GM12865 (cell line): Measurements from ENCODE around the gene TANGO2.
A peak's percentile ranks its signal among the peaks of the same experiment; 100 is the strongest.

Experiments used
- DNase-seq: peaks from one replicate; pipeline ENCODE4 v3.0.0; 2010; ENCODE audit warnings: low read depth
- H3K4me3 ChIP-seq: 2 replicates; pipeline ENCODE4 v1.5.1; 2011; ENCODE audit warnings: mild to moderate bottlenecking, low read depth, low read length, control low read depth
- CTCF ChIP-seq: IDR thresholded peaks from 2 replicates; pipeline ENCODE4 v1.5.1; 2011; ENCODE audit warnings: low read length, control low read depth, low read depth, inconsistent platforms; ENCODE audit not compliant: insufficient read depth; ENCODE audit errors: missing control alignments

The TANGO2 gene

GRCh38 chr22:20010307-20011122, 10.4 kb upstream of the TANGO2 start:
- no peak for TF ChIP-seq CTCF
- DNase-seq = no peak
- no peak overlapping the region for H3K4me3 ChIP-seq

DNA sequence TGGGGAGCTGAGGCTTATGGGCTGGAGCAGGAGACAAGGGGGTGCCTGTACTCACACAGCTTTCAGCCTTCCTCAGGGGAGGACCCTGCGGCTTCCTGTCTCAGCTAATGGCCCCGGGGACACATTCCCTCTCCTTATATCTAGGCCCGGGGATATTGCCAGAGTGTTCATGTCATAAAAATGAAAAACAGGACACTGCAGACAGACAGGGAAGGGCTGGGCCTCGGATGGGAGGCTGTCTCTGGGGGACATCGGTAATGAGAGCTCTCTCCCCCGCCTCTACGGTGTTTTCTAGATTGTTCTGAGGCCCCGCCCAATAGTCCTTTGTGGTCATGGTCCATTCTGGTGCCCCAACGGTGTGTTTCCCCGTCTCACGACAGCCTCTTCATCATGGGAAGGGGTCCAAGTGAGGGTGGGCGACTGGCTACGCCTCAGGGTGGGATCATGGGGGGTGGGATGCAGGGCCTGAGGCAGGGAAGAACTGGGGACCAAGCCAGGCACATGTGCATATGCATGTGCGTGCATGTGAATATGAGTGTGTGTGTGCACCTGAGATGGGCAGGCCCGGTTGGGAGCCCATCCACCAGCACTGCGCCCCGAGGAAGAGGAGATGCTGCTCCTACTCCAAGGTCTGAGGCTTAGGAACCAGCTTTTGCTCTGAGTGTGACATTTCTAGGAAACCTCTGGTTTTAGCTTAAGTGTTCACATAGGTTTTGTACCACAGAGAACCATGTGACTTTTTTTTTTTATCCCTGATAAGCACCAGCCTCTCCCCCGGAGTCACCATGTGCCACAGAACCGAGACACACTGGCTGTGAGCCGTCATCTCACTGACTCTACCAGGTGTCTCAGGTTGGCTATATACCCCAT, 9.6 kb upstream of the TANGO2 start:
- no peak for TF ChIP-seq CTCF
- DNase-seq = no peak
- H3K4me3 ChIP-seq = no peak overlapping the region

DNA sequence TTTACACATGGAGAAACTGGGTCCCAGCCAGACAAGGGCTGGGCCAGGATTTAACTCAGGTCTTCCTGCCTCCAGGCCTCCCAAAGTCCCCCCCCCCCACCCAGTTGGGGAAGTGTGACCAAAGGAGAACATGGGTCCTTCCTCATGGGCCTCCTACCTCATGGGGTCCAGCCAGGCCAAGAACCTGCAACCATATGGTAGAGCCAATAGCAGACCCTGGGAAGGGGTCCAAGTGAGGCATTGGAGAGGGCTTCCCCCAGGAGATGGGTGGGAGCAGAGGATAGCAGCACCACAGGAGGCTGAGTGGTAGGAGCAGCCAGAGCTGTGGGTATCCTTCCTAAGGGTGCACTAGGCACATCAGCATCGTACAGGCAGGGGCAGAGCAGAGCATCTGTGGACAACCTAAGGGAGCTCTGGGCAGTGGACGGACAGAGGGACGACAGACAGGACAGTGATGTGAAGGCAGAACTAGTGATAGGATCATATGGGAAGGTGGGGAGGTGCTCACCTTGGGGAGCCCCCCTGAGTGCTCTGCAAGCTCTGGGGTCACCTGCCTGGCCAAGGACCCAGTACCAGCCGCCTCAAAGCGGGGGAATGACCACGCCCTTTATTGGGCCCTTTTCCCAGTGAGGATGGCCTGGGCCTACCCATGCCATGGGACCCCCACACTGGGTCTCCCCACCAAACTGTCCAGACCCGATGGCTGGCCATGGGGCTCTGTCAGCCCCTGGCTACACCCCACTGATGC, 8.7 kb upstream of the TANGO2 start:
- H3K4me3 ChIP-seq = no peak overlapping the region
- TF ChIP-seq CTCF = no peak
- no peak for DNase-seq

DNA sequence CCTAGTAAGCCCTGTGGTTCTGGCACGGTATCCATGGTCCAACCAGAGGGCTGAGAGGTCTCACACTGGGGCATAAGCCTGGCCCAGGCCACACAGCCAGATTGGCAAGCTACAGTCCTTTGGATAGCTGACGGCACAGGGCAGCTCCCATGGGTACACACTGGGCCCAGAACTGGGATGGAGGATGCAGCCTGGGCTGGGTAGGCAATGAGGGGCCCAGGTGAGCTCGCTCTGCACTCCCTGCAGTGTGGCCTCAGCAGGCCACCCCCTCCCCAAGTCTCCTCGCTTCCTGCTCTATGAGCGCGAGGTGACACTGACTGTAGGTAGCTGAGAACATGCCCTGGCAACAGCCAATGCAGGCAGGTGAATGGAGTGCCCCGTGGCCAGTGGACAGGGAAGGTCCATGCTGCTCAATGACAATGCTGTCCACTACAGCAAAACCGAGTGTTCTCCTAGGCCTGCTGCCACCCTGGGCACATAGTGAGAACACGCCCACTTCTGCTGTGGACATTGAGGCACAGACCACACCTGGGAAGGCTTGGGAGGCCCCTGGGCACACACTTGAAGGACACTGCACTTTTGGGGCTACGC, 8.1 kb upstream of the TANGO2 start:
- no peak for DNase-seq
- no peak overlapping the region for H3K4me3 ChIP-seq
- no peak for TF ChIP-seq CTCF

DNA sequence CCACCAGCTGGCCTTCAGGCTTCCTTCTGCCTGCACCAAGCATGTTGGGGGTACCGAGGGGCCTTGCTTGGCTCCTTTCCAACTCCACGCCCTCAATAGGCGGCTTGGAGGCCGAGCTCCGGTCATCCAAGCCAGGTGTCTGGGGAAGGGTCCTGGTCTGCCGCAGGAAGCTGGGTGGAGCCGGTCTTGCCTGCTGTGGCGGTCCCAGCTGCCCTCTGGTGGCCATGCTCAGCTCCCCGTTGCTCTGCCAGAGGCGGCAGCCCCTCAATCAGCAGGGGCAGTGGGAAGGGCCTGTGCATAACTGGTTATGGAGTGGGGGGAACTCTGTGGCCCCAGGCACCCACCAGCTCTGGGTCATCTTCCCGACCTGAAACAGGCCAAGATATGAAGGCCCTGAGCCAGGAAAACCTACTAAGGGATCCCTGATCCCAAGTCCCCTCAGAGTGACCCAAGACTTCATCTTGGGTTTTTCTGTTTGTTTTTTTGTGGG, 7.5 kb upstream of the TANGO2 start:
- peak; percentile 62 for DNase-seq
- TF ChIP-seq CTCF = peak; percentile 60
- H3K4me3 ChIP-seq = no peak overlapping the region

GRCh38 chr22:20014526-20015186, 6.3 kb upstream of the TANGO2 start:
- no peak for TF ChIP-seq CTCF
- H3K4me3 ChIP-seq = no peak overlapping the region
- no peak for DNase-seq
